ENCODE data around the gene PPP2R5E. TPM values are rescaled to one million over a fixed set of nuclear protein-coding genes. Genes with fewer than 3 reads are reported as not detected.
"Not testable (repeated sequence)": the region's sequence is repeated elsewhere in the genome, so short reads cannot be mapped to it uniquely, and the experiment has no call there.

PPP2R5E gene
- total RNA-seq, result 44.8 and 46.1 TPM in 2 replicates

GRCh38 chr14:63543000-63543825, at the start of gene PPP2R5E:
TSS of gene PPP2R5E (minus strand) at chr14:63543377. CDS start at chr14:63539685, 3,692 bp downstream.
- intact Hi-C loops (cut with micrococcal nuclease), result loop anchor here (1.0 to 5.0 kb wide), 7 partner anchors 64 to 319 kb away; partner anchors contain the start of gene SGPP1

- intact Hi-C loops (cut with micrococcal nuclease), result not testable (repeated sequence)
Measured at GRCh38 chr14:63583046-63583445, 39.9 kb upstream of the PPP2R5E start.

DNA sequence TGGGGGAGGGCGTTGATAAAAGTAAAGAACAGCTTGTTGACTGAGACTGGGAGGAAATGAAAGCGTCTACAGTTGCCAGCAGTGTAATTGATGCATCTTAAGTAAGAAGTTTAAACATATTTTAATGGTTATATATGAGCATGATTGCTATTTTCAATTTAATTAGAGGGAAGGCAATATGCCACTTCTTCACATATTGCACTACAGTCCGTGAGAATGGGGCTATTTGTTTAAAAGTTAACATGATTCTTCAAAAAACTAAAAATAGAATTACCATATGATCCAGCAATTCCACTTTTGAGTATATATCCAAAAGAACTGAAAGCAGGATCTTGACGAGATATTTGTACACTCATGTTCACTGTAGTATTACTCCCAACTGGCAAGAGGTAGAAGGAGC, 38.3 kb upstream of the PPP2R5E start:
- intact Hi-C loops (cut with micrococcal nuclease), result no loop called here

- intact Hi-C loops (cut with micrococcal nuclease), result no loop called here
Measured at GRCh38 chr14:63578300-63578699, 35.1 kb upstream of the PPP2R5E start.

GRCh38 chr14:63573581-63573980, 30.4 kb upstream of the PPP2R5E start:
- intact Hi-C loops (cut with micrococcal nuclease), result no loop called here

DNA sequence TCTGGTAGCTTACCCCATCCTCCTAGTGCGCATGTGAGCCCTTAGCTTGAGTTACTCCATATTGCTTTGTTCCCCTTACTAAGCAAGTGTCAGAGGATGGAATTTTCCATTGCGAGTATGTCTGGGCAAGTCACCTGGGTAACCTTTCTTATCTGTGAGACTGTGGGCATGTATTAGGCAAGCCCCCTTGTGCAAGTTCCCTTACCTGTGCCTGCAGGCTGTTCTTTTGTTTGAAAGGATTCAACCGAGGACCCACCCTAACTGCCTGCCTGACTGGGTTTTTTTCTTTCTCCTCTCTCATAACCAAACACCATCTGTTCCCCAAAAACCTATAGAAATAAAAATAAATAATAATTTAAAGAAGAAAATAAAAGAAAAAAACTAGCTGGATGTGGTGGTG, 22.3 kb upstream of the PPP2R5E start:
- intact Hi-C loops (cut with micrococcal nuclease), result no loop called here

- intact Hi-C loops (cut with micrococcal nuclease), result no loop called here
Measured at GRCh38 chr14:63564318-63564717, 21.1 kb upstream of the PPP2R5E start.

GRCh38 chr14:63563370-63564026, 20.3 kb upstream of the PPP2R5E start:
- intact Hi-C loops (cut with micrococcal nuclease), result no loop called here

- intact Hi-C loops (cut with micrococcal nuclease), result no loop called here
Measured at GRCh38 chr14:63562405-63562804, 19.2 kb upstream of the PPP2R5E start.

DNA sequence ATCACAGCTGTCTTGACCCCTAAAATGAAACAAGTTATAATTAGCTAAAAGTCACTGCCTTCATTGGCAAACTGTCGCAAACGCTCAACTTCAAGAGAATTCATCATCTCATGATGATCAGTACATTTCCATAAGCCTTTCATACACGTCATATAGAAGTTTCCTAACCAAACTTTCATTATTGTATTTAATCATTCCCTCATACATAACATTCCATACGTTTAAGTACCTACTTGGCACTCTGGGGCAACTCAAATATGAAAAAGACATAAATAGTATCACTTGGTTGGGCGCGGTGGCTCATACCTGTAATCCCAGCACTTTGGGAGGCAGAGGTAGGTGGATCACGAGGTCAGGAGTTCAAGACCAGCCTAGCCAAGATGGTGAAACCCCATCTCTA, 12.4 kb upstream of the PPP2R5E start:
- intact Hi-C loops (cut with micrococcal nuclease), result loop anchor here (5.0 kb wide), 1 partner anchor 437 kb away; no protein-coding TSS in a partner anchor

GRCh38 chr14:63551332-63551731, 8.2 kb upstream of the PPP2R5E start:
- intact Hi-C loops (cut with micrococcal nuclease), result no loop called here

- intact Hi-C loops (cut with micrococcal nuclease), result no loop called here
Measured at GRCh38 chr14:63547798-63548335, 4.7 kb upstream of the PPP2R5E start.

GRCh38 chr14:63545431-63545830, 2.3 kb upstream of the PPP2R5E start:
- intact Hi-C loops (cut with micrococcal nuclease), result loop anchor here (2.0 kb wide), 1 partner anchor 75 kb away; no protein-coding TSS in a partner anchor

GRCh38 chr14:63544591-63545299, 1.6 kb upstream of the PPP2R5E start:
- intact Hi-C loops (cut with micrococcal nuclease), result loop anchor here (2.0 to 5.0 kb wide), 4 partner anchors 74 to 318 kb away; no protein-coding TSS in a partner anchor

GRCh38 chr14:63543826-63544406, 739 bp upstream of the PPP2R5E start:
- intact Hi-C loops (cut with micrococcal nuclease), result loop anchor here (1.0 to 5.0 kb wide), 8 partner anchors 65 to 318 kb away; partner anchors contain the start of gene SGPP1

- intact Hi-C loops (cut with micrococcal nuclease), result loop anchor here (2.0 to 5.0 kb wide), 4 partner anchors 64 to 320 kb away; no protein-coding TSS in a partner anchor
Measured at GRCh38 chr14:63542231-63542999, 762 bp downstream of the PPP2R5E start.

DNA sequence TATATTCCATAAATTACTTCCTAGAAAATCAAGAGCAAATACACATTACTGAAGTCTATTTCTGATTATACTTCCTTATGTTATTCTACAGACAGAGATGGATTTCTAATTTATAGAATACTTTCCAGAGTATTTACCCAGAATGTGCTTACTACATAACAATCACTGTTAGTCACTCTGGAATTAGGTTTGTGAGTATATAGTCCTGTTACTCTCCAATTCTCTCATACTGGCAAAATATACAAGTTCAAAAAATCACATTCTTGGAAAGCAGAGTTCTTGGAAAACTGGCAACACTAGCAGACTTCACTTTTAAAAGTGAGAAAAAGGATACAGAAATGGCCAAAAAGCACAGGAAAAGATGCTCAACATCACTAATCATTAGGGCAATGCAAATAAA, 7.3 kb downstream of the PPP2R5E start:
- intact Hi-C loops (cut with micrococcal nuclease), result no loop called here

DNA sequence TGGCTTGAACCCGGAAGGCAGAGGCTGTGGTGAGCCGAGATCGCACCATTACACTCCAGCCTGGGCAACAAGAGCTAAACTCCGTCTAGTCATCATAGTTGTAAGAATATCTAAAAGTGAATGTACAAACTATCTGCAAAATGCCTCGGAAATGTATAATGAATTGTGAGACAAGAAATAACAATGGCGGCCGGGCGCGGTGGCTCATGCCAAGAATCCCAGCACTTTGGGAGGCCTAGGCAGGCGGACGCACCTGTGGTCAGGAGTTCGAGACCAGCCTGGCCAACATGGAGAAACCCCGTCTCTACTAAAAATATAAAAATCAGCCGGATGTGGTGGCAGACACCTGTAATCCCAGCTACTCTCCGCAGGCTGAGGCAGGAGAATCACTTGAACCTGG, 9.7 kb downstream of the PPP2R5E start:
- intact Hi-C loops (cut with micrococcal nuclease), result no loop called here

DNA sequence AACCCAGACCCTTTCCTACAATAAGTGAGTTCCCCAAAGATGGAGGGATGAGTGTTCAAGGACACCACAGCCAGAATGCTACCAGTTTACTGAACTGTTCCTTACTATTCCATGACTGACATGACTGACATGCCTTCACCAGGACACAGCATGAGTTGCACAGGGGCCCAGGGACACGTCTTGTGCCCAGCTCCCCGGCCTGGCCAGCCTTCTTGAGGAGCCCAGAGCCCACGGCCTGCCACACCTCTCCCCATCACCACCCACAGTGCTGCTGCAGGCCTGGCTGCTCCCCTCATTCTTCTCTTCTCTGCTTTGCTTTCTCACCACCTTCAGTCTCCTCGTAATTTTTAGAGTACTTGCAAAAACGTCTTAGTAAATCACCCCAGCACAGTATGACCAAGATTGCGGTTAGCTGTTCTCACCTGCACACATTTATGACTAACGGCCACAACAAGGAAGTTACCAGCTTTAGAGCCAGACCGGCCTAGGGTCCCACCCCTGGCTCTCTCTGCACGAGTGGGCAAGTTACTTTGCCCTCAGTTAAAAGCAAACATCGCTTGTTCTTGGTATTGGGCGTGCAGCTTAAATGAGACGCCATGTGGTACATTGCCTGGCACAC, 18.5 kb downstream of the PPP2R5E start:
- intact Hi-C loops (cut with micrococcal nuclease), result no loop called here

Measured in T-helper 2 cell treated with Interferon-gamma antibody and Interleukin-4, amounts not matched to agents 100 ng/mL and 5 ng/mL, for 36 hours (primary cell).